Breast epithelium (tissue), 3 donors: Measurements from ENCODE around the gene ARF1.

ENCODE experiments used
- POLR2A ChIP-seq: fragments of 450-650 bp; IDR thresholded peaks from one replicate; pipeline ENCODE4 v1.6.1; 2016; ENCODE audit warnings: antibody characterized with exemption, mild to moderate bottlenecking, moderate library complexity
- POLR2AphosphoS5 ChIP-seq, 3 donors: sonication (generic); formaldehyde crosslinking; IDR thresholded peaks; one replicate each; pipeline ENCODE4 v1.6.1; 2017; ENCODE audit warnings: antibody characterized with exemption in 3 of 3
- TF ChIP-seq, protein P1 (sequence below), 3 donors: fragments of 450-650 bp; IDR thresholded peaks; one replicate each; pipeline ENCODE4 v1.5.1; 2016 to 2017; ENCODE audit warnings: antibody characterized with exemption in 3 of 3, mild to moderate bottlenecking in 3 of 3, moderate library complexity in 3 of 3

DNA sequence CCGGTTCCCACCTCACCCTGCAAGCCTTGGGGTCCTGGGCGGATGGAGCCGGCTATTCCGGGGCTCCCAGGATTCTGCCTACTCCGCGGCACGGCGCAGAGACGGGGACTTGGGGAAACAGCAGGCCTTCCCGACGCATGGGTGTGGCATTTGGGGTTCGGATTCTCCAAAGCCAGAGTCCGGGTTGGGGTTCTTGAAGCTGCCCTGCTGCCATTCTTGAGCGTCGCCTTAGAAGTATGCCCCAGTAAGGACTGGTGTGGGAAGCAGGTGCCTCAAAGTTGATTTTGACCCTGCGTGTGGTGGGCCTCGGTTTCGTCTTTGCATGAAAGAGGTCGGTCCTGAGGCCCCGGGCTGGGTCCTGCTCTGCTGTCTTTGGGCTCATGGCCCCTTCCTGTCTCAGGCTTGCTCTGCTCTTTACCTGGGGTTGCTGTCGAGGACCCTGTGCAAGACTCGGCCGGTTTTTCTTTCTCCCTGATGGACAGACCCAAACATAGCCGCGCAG lies 58.3 kb downstream of the ARF1 start:
- TF ChIP-seq, protein P1, sequence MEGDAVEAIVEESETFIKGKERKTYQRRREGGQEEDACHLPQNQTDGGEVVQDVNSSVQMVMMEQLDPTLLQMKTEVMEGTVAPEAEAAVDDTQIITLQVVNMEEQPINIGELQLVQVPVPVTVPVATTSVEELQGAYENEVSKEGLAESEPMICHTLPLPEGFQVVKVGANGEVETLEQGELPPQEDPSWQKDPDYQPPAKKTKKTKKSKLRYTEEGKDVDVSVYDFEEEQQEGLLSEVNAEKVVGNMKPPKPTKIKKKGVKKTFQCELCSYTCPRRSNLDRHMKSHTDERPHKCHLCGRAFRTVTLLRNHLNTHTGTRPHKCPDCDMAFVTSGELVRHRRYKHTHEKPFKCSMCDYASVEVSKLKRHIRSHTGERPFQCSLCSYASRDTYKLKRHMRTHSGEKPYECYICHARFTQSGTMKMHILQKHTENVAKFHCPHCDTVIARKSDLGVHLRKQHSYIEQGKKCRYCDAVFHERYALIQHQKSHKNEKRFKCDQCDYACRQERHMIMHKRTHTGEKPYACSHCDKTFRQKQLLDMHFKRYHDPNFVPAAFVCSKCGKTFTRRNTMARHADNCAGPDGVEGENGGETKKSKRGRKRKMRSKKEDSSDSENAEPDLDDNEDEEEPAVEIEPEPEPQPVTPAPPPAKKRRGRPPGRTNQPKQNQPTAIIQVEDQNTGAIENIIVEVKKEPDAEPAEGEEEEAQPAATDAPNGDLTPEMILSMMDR (IDR thresholded peaks at IDR 0.05) = no peak
- TF ChIP-seq POLR2AphosphoS5 (IDR thresholded peaks at IDR 0.05) (no peak), POLR2A (no peak)
